H1 (cell line): ENCODE data around the gene SNX30. TPM values are rescaled to one million over a fixed set of nuclear protein-coding genes. Genes with fewer than 3 reads are reported as not detected.

Experiments
- EP300 ChIP-seq, 2 experiments: IDR thresholded peaks; 1 replicate in 1 of 2; 2 replicates in 1 of 2; pipeline ENCODE4 v1.6.1; 2011 to 2012; ENCODE audit warnings: low read depth in 2 of 2, low read length in 2 of 2, mild to moderate bottlenecking in 2 of 2, borderline replicate concordance in 1 of 2, inconsistent platforms in 1 of 2, moderate library complexity in 1 of 2
- JUND ChIP-seq: IDR thresholded peaks from 2 replicates; pipeline ENCODE4 v1.6.1; 2011; ENCODE audit warnings: mild to moderate bottlenecking, improper control_type of control experiment, low read length
- KDM5A ChIP-seq: fragments of 200-600 bp; IDR thresholded peaks from 2 replicates; pipeline ENCODE4 v1.7.1; 2012; ENCODE audit warnings: mild to moderate bottlenecking, low read length, inconsistent platforms, mixed read lengths
- PHF8 ChIP-seq: fragments of 200-600 bp; sonication (generic); conservative IDR thresholded peaks from 2 replicates; pipeline ENCODE4 v1.7.1; 2012; ENCODE audit warnings: low read depth, mild to moderate bottlenecking, inconsistent platforms, low read length, moderate library complexity
- SAP30 ChIP-seq: fragments of 300-600 bp; sonication (generic); IDR thresholded peaks from 2 replicates; pipeline ENCODE4 v1.7.1; 2012; ENCODE audit warnings: low read length, moderate library complexity, mild to moderate bottlenecking, inconsistent platforms; ENCODE audit not compliant: insufficient read depth, insufficient replicate concordance
- polyA plus RNA-seq, 7 experiments: library from polyadenylated mRNA; depleted of rRNA in 3 of 7; stranded (reverse) in 5 of 7; unstranded in 2 of 7; fragments of >200 nt in 5 of 7; fragments of 200-250 nt in 2 of 7; gene quantifications; 1 replicate in 5 of 7; 2 replicates in 1 of 7; 4 replicates in 1 of 7; pipeline versions ENCODE4 v1.2.1 to v1.2.3, GENCODE V29; 2011 to 2013; ENCODE audit warnings: missing spikeins in 2 of 7, mixed read lengths in 2 of 7
- total RNA-seq: library from RNA; stranded (reverse); fragmentation: NEBNext Ultra II Directional; extraction: Animal tissue kit (Norgen Biotek cat#: 25700); gene quantifications from 2 replicates; pipeline ENCODE4 v1.2.1, GENCODE V29; 2021

The SNX30 gene
- total and polyA plus RNA-seq, 2 of the 8 experiments (the other 6 are each of a cell fraction or from before 2014, with no cell fraction given) = 4.0 to 12.2 TPM

DNA sequence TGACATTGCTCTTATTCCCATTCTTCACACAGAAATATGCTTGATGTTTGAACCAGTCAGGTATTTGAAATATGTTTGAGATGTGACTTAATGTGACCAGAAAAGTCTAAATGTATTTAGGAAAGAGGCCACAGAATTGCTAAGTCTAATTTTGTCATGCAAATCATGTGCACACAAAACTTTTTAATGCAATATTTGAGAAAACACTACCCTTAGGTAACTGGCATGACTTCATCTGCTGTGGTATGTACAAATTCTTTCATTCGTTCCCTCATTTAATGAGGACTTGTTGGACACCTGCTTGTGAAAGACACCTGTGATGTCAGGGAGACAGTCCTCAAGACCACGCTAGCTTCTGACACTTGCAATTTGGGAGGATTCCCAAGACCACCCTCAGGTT, 161.2 kb downstream of the SNX30 start (continued):
- TF ChIP-seq EP300 (IDR thresholded peaks at IDR 0.05; ENCODE audit: borderline replicate concordance in 1 of 2, low read depth in 2 of 2, low read length in 2 of 2) = no peak
- TF ChIP-seq SAP30 = no peak
- TF ChIP-seq PHF8 = no peak
- no peak for TF ChIP-seq JUND
- TF ChIP-seq KDM5A = no peak
- TF ChIP-seq, all 59 proteins: peak for 0
